ENCODE measurements around the gene TRAPPC11. TPM values are rescaled to one million over a fixed set of nuclear protein-coding genes. Genes with fewer than 3 reads are reported as not detected.

Gene TRAPPC11
- total RNA-seq, 2 experiments from 2014 or later, result 27.8 to 35.7 TPM

DNA sequence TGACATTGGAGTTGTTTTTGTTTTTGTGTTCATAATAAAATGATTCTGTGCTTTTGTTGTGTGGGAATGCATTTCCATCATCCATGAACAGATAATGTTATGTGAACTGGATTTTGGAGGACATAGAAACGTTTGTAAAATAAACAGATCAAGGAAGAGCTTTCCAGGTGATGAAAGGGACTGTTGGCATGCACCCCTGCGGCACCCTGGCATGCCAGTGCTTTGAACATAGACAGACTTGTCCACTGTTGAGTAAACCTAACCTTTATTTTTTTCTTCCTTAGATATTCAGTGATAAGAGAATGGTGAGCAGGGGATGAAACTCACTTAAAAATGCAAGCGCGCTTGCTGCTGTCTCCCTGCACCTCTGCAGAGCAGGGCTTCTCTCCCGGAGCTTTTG, 59.8 kb downstream of the TRAPPC11 start:
- POLR2A ChIA-PET, result interaction anchor here (0.7 to 0.9 kb wide), 2 partner anchors 29 to 129 kb away, joined by 3 to 4 read pairs; no protein-coding TSS in a partner anchor
- no peaks in the 10 kb centered on the region for H3K79me2 ChIP-seq (ENCODE audit: insufficient read depth, low read depth, low read length)
- H3K4me1 ChIP-seq (ENCODE audit: insufficient read depth, low read length, poor library complexity, severe bottlenecking), result no peaks in the 10 kb centered on the region
- no peak overlapping the region for H2AFZ ChIP-seq (ENCODE audit: low read length)
- H3K36me3 ChIP-seq (ENCODE audit: insufficient read depth, low read length), result peaks cover 7% of the 10 kb centered on the region; the same call in 1 of the 2 replicates
- no peak overlapping the region for H3K27ac ChIP-seq (ENCODE audit: low read depth, low read length, poor library complexity, severe bottlenecking)
- H3K4me3 ChIP-seq (ENCODE audit: low read depth, low read length, poor library complexity, severe bottlenecking), result no peak overlapping the region
- H4K20me1 ChIP-seq (ENCODE audit: insufficient read depth, low read length), result no peaks in the 10 kb centered on the region
- no peaks in the 10 kb centered on the region for H3K9me3 ChIP-seq (ENCODE audit: low read length)
- TF ChIP-seq EZH2phosphoT487 (IDR thresholded peaks at IDR 0.05; ENCODE audit: borderline replicate concordance, low read depth, low read length) (no peak), CTCF (conservative IDR thresholded peaks at IDR 0.05; ENCODE audit: low read length) (no peak)
- no TSS peak for BruUV-seq (replicated peaks)
- intact Hi-C loops (cut with micrococcal nuclease; ENCODE audit: unreplicated experiment), result no loop called here
- H3K4me2 ChIP-seq (ENCODE audit: low read length), result no peak overlapping the region
- no peak for DNase-seq (ENCODE audit: low spot score)
- no peaks in the 10 kb centered on the region for H3K9me2 ChIP-seq (ENCODE audit: insufficient read depth, low read length)
- CTCF ChIA-PET (ENCODE audit: unreplicated experiment), result interaction anchor here (0.6 kb wide), 1 partner anchor 202 kb away, joined by 4 read pairs; no protein-coding TSS in a partner anchor

DNA sequence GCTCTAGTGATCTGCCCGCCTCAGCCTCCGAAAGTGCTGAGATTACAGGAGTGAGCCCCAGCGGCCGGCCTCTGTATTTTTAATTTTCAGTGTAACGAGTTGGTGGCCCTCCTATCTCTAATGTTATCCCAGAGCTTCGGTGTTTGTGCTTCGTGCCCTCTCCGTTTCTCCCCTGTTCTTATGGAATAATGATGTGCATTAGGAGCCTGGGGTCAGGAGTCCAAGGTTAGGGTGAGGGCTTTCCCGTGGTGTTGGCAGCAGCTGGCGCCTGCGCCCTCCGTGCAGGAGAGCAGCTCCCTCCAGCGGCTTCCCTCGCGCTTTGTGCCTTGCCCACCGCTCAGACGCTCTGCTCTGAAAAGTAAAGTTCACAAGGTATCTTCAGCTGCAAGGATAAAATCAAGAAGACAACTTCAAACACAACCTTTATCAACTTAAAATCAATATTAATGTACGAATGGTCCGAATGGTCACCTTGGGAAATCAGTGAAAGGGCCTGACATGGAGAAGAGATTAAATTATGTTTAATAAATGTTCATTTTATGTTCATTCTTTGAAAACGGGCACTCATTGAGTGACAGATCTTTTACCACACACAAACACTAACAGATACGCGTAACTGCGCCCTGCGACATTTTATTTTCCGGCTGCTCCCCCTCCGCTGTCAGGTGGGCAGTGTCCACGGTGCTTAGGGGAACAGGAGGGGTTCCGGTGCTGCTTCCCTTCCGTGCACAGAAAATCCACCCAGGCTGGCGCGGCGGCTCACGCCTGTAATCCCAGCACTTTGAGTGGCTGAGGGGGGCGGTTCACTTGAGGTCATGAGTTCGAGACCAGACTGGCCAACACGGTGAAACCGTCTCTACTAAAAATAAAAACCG, 62.4 kb downstream of the TRAPPC11 start:
- no peaks in the 10 kb centered on the region for H3K36me3 ChIP-seq (ENCODE audit: insufficient read depth, low read length)
- no peaks in the 10 kb centered on the region for H3K79me2 ChIP-seq (ENCODE audit: insufficient read depth, low read depth, low read length)
- no peak overlapping the region for H3K4me3 ChIP-seq (ENCODE audit: low read depth, low read length, poor library complexity, severe bottlenecking)
- POLR2A ChIA-PET, result no interaction called here
- H3K4me1 ChIP-seq (ENCODE audit: insufficient read depth, low read length, poor library complexity, severe bottlenecking), result no peaks in the 10 kb centered on the region
- CTCF ChIA-PET (ENCODE audit: unreplicated experiment), result no interaction called here
- intact Hi-C loops (cut with micrococcal nuclease; ENCODE audit: unreplicated experiment), result no loop called here
- no TSS peak for BruUV-seq (replicated peaks)
- H3K9me2 ChIP-seq (ENCODE audit: insufficient read depth, low read length), result no peaks in the 10 kb centered on the region
- H3K27ac ChIP-seq (ENCODE audit: low read depth, low read length, poor library complexity, severe bottlenecking), result no peak overlapping the region
- DNase-seq (ENCODE audit: low spot score), result no peak
- no peak overlapping the region; the same call in 1 of the 2 replicates for H3K4me2 ChIP-seq (ENCODE audit: low read length)
- TF ChIP-seq EZH2phosphoT487 (IDR thresholded peaks at IDR 0.05; ENCODE audit: borderline replicate concordance, low read depth, low read length) (no peak), CTCF (conservative IDR thresholded peaks at IDR 0.05; ENCODE audit: low read length) (no peak)
- no peaks in the 10 kb centered on the region for H4K20me1 ChIP-seq (ENCODE audit: insufficient read depth, low read length)
- no peak overlapping the region for H2AFZ ChIP-seq (ENCODE audit: low read length)
- H3K9me3 ChIP-seq (ENCODE audit: low read length), result no peaks in the 10 kb centered on the region
